GM19193 (cell line): Measurements from ENCODE around the gene XPO1.

Source experiments
- POLR2A ChIP-seq: IDR thresholded peaks from 4 replicates; pipeline ENCODE4 v1.6.1; 2011; ENCODE audit not compliant: insufficient read depth, insufficient read length; ENCODE audit errors: extremely low read depth

XPO1 gene

GRCh38 chr2:61456070-61456745 lies 81.9 kb downstream of the XPO1 start:
- no peak for TF ChIP-seq POLR2A

- TF ChIP-seq POLR2A = no peak
These were observed 83.8 kb downstream of the XPO1 start for GRCh38 chr2:61454383-61454782.

GRCh38 chr2:61452392-61452791 lies 85.8 kb downstream of the XPO1 start:
- TF ChIP-seq POLR2A = no peak

DNA sequence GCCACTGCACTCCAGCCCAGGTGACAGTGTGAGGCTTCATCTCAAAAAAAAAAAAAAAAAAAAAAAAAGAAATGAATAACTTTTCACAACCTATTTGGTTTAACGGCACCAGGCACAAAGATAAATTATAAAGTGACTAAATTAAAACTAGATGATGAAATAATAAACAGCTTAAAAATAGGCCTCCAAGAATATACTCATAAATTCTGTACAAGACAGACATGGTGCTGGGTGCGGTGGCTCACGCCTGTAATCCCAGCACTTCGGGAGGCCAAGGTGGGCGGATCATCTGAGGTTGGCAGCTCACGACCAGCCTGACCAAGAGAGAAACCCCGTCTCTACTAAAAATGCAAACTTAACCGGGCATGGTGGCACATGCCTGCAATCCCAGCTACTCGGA lies 87.0 kb downstream of the XPO1 start:
- TF ChIP-seq POLR2A = no peak

DNA sequence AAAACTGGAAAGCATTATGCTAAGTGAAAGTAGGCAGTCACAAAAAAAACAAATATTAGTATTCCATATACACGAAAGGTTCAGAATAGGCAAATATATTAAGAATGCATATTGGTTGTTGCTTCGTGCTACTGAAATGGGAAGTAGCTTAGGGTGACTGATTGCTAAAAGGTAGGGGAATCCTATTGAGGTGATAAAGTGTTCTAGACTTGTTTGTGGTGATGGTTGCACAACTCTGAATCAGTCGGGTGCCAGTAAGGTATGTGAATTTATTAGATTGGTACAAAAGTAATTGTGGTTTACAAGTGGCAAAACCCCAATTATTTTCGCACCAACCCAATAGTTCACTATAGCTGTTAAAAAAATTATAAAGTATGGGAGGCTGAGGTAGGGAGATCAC lies 88.0 kb downstream of the XPO1 start:
- TF ChIP-seq POLR2A = no peak

DNA sequence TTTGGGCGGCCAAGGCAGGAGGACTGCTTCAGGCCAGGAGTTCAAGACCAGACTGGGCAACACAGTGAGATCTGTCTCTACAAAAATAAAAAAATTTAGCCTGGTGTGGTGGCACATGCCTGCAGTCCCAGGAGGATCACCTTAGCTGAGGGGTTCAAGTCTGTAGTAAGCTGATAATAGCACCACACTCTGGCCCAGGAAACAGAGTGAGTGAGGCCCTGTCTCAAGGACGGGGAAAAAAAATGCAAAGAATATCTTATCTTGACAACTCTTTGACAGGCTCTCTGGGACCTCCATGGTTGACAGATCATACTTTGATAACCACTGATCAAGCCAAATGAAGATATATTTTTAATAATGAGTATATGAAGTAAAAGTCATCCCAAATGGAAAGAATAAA lies 89.9 kb downstream of the XPO1 start:
- TF ChIP-seq POLR2A = no peak

DNA sequence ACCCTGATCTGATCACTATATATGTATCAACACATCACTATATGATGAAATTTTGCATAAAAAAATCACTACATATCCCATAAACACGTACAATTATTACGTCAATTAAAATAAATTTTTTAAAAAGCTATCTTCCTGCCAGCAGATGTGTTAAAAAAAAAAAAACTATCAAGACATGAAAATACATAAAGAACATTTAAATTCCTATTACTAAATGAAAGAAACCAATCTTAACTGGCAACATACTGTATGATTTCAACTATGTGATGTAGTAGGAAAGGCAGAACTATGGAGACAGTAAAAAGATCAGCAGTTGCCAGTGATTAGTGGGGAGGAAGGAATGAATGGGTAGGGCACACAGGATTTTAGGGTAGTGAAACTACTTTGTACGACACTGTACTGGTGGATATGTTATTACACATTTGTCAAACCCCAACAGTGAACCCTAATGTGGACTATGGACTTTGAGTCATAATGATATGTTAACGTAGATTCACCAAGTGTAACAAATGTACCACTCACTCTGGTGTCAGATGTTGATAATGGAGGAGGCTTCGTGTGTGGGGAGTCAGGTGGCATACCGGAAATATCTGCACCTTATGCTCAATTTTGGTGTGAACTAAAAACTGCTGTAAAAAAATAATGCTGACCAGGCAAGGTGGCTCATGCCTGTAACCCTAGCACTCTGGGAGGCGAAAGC lies 94.7 kb downstream of the XPO1 start:
- no peak for TF ChIP-seq POLR2A

DNA sequence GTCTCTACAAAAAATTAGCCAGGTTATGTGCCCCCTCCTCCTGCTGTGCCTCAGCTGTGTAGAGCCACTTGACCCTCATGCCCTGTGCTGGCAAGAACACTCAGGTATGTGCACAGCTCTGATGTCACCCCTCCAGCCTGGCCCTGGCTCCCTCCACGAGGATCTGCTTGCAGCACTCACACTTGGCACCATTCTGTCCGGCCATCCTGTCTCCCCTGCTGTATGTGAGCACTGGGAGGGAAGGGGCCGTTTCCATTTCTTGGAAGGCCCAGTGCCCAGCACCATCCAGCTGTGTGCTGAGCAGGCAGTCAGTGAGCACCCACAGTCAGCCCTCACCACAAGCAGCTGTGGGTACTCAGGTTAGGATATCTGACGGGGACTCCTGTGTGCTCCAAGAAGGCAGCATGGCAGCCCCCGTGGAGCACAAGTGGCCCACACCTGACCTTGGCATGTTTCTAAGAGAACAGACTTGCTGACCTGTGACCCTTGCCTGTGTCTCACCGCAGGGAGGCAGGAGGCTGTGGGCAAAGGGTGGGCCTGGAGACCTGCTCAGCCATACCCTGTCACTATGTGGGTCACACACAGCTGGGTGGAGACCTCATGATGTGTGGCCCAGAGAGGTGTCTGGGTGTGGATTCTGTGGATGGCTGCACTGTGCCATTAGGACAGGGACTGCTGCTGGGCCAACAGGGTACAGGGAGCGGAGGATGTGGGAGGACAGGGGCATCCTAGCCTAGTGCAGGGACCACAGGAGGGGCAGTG lies 98.7 kb downstream of the XPO1 start:
- TF ChIP-seq POLR2A = no peak

DNA sequence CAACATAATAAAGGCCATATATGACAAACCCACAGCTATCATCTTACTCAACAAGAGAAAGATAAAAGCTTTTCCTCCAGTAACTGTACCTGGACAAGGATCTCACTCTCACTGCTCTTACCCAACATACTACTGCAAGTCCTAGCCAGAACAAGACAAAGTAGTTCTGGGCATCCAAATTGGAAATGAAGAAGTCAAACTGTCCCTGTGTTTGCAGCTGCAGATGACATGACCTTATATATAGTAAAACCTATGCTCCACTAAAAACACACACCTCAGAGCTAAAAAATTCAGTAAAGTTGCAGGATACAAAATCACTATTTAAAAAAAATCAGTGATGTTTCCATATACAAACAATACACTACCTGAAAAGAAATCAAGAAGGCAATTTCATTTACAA lies 99.5 kb downstream of the XPO1 start:
- TF ChIP-seq POLR2A = no peak

DNA sequence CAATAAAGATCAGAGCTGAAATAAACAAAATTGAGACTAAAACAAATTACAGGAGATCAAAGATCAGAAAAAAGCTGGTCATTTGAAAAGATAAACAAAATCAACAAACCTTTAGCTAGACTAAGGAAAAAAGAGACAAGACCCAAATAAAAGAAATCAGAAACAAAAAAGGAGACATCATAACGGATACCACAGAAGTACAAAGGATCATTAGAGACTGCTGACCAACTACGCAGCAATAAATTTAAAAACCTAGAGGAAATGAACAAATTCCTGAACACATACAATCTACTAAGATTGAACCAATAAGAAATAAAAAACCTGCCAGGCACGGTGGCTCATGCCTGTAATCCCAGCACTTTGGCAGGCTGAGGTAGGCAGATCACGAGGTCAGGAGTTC lies 101.0 kb downstream of the XPO1 start:
- TF ChIP-seq POLR2A = no peak

DNA sequence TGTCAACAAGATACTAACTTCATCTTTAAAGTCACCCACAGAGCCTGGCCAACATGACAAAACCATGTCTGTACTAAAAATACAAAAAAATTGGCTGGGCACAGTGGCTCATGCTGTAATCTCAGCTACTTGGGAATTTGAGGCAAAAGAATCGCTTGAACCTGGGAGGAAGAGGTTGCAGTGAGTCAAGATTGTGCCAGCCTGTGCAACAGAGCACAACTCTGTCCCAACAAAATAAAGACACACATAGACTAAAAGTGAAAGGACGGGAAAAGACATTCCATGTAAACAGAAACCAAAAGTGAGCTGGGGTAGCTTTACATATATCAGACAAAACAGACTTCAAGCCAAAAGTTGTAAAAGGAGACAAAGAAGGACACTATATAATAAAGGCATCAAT lies 102.1 kb downstream of the XPO1 start:
- TF ChIP-seq POLR2A = no peak

DNA sequence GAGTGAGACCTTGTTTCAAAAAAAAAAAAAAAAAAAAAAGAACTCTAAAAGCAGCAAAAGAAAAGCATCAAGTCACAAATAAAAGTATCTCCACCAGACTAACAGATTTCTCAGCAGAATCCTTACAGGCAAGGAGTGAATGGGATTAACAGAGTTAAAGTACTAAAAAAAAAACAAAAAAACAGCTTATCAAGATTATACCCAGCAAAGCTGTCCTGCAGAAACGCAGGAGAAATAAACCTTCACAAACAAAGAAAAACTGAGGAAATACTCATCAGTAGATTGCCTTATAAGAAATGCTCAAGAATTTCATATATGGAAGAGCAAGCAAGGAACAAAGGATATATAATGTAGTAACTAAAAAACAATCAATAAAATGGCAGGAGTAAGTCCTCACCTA lies 102.9 kb downstream of the XPO1 start:
- no peak for TF ChIP-seq POLR2A

GRCh38 chr2:61434314-61434713 lies 103.8 kb downstream of the XPO1 start:
- TF ChIP-seq POLR2A = no peak

- no peak for TF ChIP-seq POLR2A
These were observed 104.5 kb downstream of the XPO1 start for GRCh38 chr2:61433606-61434005.

GRCh38 chr2:61432990-61433389 lies 105.2 kb downstream of the XPO1 start:
- no peak for TF ChIP-seq POLR2A

- no peak for TF ChIP-seq POLR2A
These were observed 106.8 kb downstream of the XPO1 start for GRCh38 chr2:61431345-61431744.
